OCI-LY7 (cell line): ENCODE measurements around the gene CERS1. TPM values are rescaled to one million over a fixed set of nuclear protein-coding genes. Genes with fewer than 3 reads are reported as not detected.

ENCODE experiments used
- BruUV-seq: library from RNA; stranded (reverse); fragments of 400-500 nt; replicated peaks from 2 replicates; lab custom pipeline; 2021; lab: Mats Ljungman, UMichigan
- CTCF ChIA-PET: fragments of 300-600 bp; sonication (Branson Sonifier 250); formaldehyde crosslinking; loops from one replicate; lab custom pipeline; 2022; ENCODE audit warnings: antibody characterized with exemption; ENCODE audit not compliant: unreplicated experiment; lab: Charles Lee
- POLR2A ChIA-PET: fragments of 300-600 bp; sonication (Branson Sonifier 250); formaldehyde crosslinking; loops from one replicate; lab custom pipeline; 2022; ENCODE audit warnings: antibody characterized with exemption; lab: Charles Lee
- DNase-seq: peaks from one replicate; pipeline ENCODE4 v3.0.0-alpha.2; 2015; ENCODE audit warnings: low spot score
- H2AFZ ChIP-seq: fragments of 200-600 bp; sonication (generic), shearing (Covaris generic); 2 replicates; pipeline ENCODE4 v1.6.1; 2014; ENCODE audit warnings: mild to moderate bottlenecking, antibody characterized with exemption, low read length, moderate library complexity
- H3K27ac ChIP-seq: fragments of 200-600 bp; sonication (generic); 2 replicates; pipeline ENCODE4 v1.5.1; 2014; ENCODE audit warnings: mixed run types, low read depth, mild to moderate bottlenecking, moderate library complexity, low read length, inconsistent platforms; ENCODE audit not compliant: poor library complexity, severe bottlenecking
- H3K36me3 ChIP-seq: fragments of 200-600 bp; sonication (generic); 2 replicates; pipeline ENCODE4 v1.6.1; 2014; ENCODE audit warnings: mild to moderate bottlenecking, antibody characterized with exemption, low read length, moderate library complexity, mixed read lengths; ENCODE audit not compliant: insufficient read depth
- H3K4me1 ChIP-seq: fragments of 200-600 bp; sonication (generic); 2 replicates; pipeline ENCODE4 v1.5.1; 2014; ENCODE audit warnings: mild to moderate bottlenecking, low read length; ENCODE audit not compliant: insufficient read depth, poor library complexity, severe bottlenecking
- H3K4me2 ChIP-seq: fragments of 200-600 bp; sonication (generic); 2 replicates; pipeline ENCODE4 v1.6.1; 2014; ENCODE audit warnings: mild to moderate bottlenecking, low read length
- H3K4me3 ChIP-seq: fragments of 200-600 bp; sonication (generic); 2 replicates; pipeline ENCODE4 v1.5.1; 2014; ENCODE audit warnings: mild to moderate bottlenecking, low read depth, low read length; ENCODE audit not compliant: poor library complexity, severe bottlenecking
- H3K79me2 ChIP-seq: fragments of 200-600 bp; sonication (generic); 2 replicates; pipeline ENCODE4 v1.6.1; 2016; ENCODE audit warnings: low read depth, mild to moderate bottlenecking, low read length, moderate library complexity, mixed read lengths; ENCODE audit not compliant: insufficient read depth
- H3K9me2 ChIP-seq: fragments of 200-600 bp; sonication (generic); 2 replicates; pipeline ENCODE4 v1.6.1; 2016; ENCODE audit warnings: mild to moderate bottlenecking, low read length, mixed read lengths; ENCODE audit not compliant: insufficient read depth
- H3K9me3 ChIP-seq: fragments of 200-600 bp; sonication (generic); 2 replicates; pipeline ENCODE4 v1.6.1; 2014; ENCODE audit warnings: mild to moderate bottlenecking, mixed run types, low read length, mixed read lengths
- H4K20me1 ChIP-seq: fragments of 200-600 bp; sonication (generic); 2 replicates; pipeline ENCODE4 v1.6.1; 2014; ENCODE audit warnings: mild to moderate bottlenecking, antibody characterized with exemption, low read length, moderate library complexity, mixed read lengths; ENCODE audit not compliant: insufficient read depth
- CTCF ChIP-seq: fragments of 200-600 bp; sonication (generic); conservative IDR thresholded peaks from 2 replicates; pipeline ENCODE4 v1.5.1; 2014; ENCODE audit warnings: mild to moderate bottlenecking, antibody characterized with exemption, low read length, moderate library complexity, mixed read lengths
- EZH2phosphoT487 ChIP-seq: fragments of 200-600 bp; sonication (generic); IDR thresholded peaks from 2 replicates; pipeline ENCODE4 v1.6.1; 2018; ENCODE audit warnings: low read depth, borderline replicate concordance, mild to moderate bottlenecking, mixed run types, antibody characterized with exemption, low read length, moderate library complexity, mixed read lengths
- intact Hi-C: fragments of 100-400 bp; cut with micrococcal nuclease; formaldehyde crosslinking; loops from one replicate; pipeline ENCODE4 v1.10.0; 2022; ENCODE audit not compliant: unreplicated experiment
- total RNA-seq, 2 experiments: library from RNA; depleted of rRNA in 1 of 2; stranded (reverse); fragments of >200 nt in 1 of 2; shearing (Covaris generic) in 1 of 2; gene quantifications; 2 replicates each; pipeline ENCODE4 v1.2.3, GENCODE V29; 2014 to 2022

Gene CERS1
- total RNA-seq, 2 experiments from 2014 or later, result 0.09 TPM; not detected in 1

- intact Hi-C loops, result no loop called here
- Histone ChIP-seq H4K20me1 (peaks cover 11% of the 10 kb centered on the region; the same call in 1 of the 2 replicates), H3K79me2 (peaks cover 3% of the 10 kb centered on the region; the same call in 1 of the 2 replicates)
Observed at GRCh38 chr19:18862976-18863842, 32.7 kb downstream of the CERS1 start.

GRCh38 chr19:18861917-18862316 lies 34.0 kb downstream of the CERS1 start:
- no peak overlapping the region for H3K4me2 ChIP-seq
- DNase-seq, result no peak

More at GRCh38 chr19:18862976-18863842, 32.7 kb downstream of the CERS1 start:
- no peak for DNase-seq
- no peaks in the 10 kb centered on the region for H3K9me3 ChIP-seq
- H3K27ac ChIP-seq, result no peak overlapping the region
- CTCF ChIA-PET, result no interaction called here
- no peak overlapping the region for H3K4me3 ChIP-seq
- no TSS peak for BruUV-seq
- POLR2A ChIA-PET, result no interaction called here
- peaks cover 100% of the 10 kb centered on the region for H3K36me3 ChIP-seq
- TF ChIP-seq EZH2phosphoT487, result no peak
- no peak overlapping the region for H3K4me2 ChIP-seq
- peaks cover 17% of the 10 kb centered on the region for H3K4me1 ChIP-seq
- H2AFZ ChIP-seq, result no peak overlapping the region
- H3K9me2 ChIP-seq, result no peaks in the 10 kb centered on the region

DNA sequence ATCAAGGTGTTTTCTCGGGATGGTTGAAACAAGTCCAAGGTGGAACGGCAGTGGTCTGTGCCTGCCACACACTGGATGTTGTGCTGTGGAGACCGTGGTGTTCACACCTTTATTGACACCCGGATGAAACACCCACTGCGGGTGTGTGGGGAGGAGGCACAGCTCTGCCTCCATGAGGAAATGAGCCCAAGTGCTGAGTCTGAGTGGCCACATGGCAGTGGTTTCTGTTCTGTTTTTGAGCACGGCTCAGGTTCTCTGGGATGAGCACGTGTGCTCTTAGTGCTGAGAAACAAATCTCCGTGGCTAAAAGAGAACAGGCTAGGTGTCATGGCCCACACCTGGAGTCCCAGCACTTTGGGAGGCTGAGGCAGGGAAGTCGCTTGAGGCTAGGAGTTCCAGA lies 34.7 kb downstream of the CERS1 start:
- H3K36me3 ChIP-seq, result peaks cover 100% of the 10 kb centered on the region
- ChIA-PET POLR2A (no interaction called here), CTCF (no interaction called here)
- no peaks in the 10 kb centered on the region for H3K9me2 ChIP-seq
- H3K79me2 ChIP-seq, result no peaks in the 10 kb centered on the region
- no peak overlapping the region for H3K4me2 ChIP-seq
- no peaks in the 10 kb centered on the region for H3K9me3 ChIP-seq
- DNase-seq, result peak; percentile 45
- H3K27ac ChIP-seq, result no peak overlapping the region
- H3K4me3 ChIP-seq, result no peak overlapping the region
- H4K20me1 ChIP-seq, result 0 out of 2 replicates have a peak, but pooled peaks cover 4% of the 10 kb centered on the region
- TF ChIP-seq CTCF, result no peak
- no peak for TF ChIP-seq EZH2phosphoT487
- no TSS peak for BruUV-seq
- H2AFZ ChIP-seq, result no peak overlapping the region
- intact Hi-C loops, result no loop called here
- peaks cover 11% of the 10 kb centered on the region for H3K4me1 ChIP-seq

More at GRCh38 chr19:18861917-18862316, 34.0 kb downstream of the CERS1 start:
- no peak overlapping the region for H3K27ac ChIP-seq
- no peak overlapping the region for H3K4me3 ChIP-seq
- peaks cover 2% of the 10 kb centered on the region; the same call in 1 of the 2 replicates for H3K79me2 ChIP-seq
- intact Hi-C loops, result no loop called here
- no peaks in the 10 kb centered on the region for H3K9me3 ChIP-seq
- TF ChIP-seq CTCF (no peak), EZH2phosphoT487 (no peak)
- H3K4me1 ChIP-seq, result peaks cover 17% of the 10 kb centered on the region
- H4K20me1 ChIP-seq, result peaks cover 7% of the 10 kb centered on the region; the same call in 1 of the 2 replicates
- BruUV-seq, result no TSS peak
- CTCF ChIA-PET, result no interaction called here
- no peak overlapping the region for H2AFZ ChIP-seq
- peaks cover 100% of the 10 kb centered on the region for H3K36me3 ChIP-seq
- POLR2A ChIA-PET, result no interaction called here
- H3K9me2 ChIP-seq, result no peaks in the 10 kb centered on the region
